ENCODE results near the gene BEND5. TPM values are rescaled to one million over a fixed set of nuclear protein-coding genes. Genes with fewer than 3 reads are reported as not detected.

BEND5 gene
- total and polyA plus RNA-seq, 11 donors: 0.85 to 6.4 (median 3.5) TPM

GRCh38 chr1:48746906-48747305, 29.8 kb downstream of the BEND5 start:
- Histone ChIP-seq H3K4me3 (no peak overlapping the region), H3K9me3 (no peaks in the 10 kb centered on the region), H3K36me3 (peaks cover 0 to 57% (median 19%) of the 10 kb centered on the region in 9 donors), H3K4me1 (no peaks in the 10 kb centered on the region), H3K27me3 (no peaks in the 10 kb centered on the region), H3K27ac (no peak overlapping the region)
- TF ChIP-seq, protein P1, sequence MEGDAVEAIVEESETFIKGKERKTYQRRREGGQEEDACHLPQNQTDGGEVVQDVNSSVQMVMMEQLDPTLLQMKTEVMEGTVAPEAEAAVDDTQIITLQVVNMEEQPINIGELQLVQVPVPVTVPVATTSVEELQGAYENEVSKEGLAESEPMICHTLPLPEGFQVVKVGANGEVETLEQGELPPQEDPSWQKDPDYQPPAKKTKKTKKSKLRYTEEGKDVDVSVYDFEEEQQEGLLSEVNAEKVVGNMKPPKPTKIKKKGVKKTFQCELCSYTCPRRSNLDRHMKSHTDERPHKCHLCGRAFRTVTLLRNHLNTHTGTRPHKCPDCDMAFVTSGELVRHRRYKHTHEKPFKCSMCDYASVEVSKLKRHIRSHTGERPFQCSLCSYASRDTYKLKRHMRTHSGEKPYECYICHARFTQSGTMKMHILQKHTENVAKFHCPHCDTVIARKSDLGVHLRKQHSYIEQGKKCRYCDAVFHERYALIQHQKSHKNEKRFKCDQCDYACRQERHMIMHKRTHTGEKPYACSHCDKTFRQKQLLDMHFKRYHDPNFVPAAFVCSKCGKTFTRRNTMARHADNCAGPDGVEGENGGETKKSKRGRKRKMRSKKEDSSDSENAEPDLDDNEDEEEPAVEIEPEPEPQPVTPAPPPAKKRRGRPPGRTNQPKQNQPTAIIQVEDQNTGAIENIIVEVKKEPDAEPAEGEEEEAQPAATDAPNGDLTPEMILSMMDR (IDR thresholded peaks at IDR 0.05): no peak
- TF ChIP-seq POLR2A (IDR thresholded peaks at IDR 0.05): no peak
- ATAC-seq (no peak), DNase-seq (no peak)
- intact Hi-C loops (cut with DNase I): no loop called here
- 84 to 95% (median 93%) methylated on average over 5 of the region's 5 CpGs for WGBS, 4 donors

- no peak overlapping the region for H3K27ac ChIP-seq
- peaks cover 0 to 65% (median 20%) of the 10 kb centered on the region in 9 donors for H3K36me3 ChIP-seq
- H3K4me3 ChIP-seq: no peak overlapping the region
- no peaks in the 10 kb centered on the region for H3K9me3 ChIP-seq
- H3K27me3 ChIP-seq: no peaks in the 10 kb centered on the region
- WGBS, 4 donors: 91 to 96% (median 95%) methylated on average over 2 of the region's 2 CpGs
- no peak for TF ChIP-seq POLR2A (IDR thresholded peaks at IDR 0.05)
- TF ChIP-seq, protein P1 (IDR thresholded peaks at IDR 0.05): no peak
- intact Hi-C loops (cut with DNase I): no loop called here
- no peak for ATAC-seq
- H3K4me1 ChIP-seq: no peaks in the 10 kb centered on the region
- no peak for DNase-seq
Measured at GRCh38 chr1:48744032-48744431, 32.7 kb downstream of the BEND5 start.

DNA sequence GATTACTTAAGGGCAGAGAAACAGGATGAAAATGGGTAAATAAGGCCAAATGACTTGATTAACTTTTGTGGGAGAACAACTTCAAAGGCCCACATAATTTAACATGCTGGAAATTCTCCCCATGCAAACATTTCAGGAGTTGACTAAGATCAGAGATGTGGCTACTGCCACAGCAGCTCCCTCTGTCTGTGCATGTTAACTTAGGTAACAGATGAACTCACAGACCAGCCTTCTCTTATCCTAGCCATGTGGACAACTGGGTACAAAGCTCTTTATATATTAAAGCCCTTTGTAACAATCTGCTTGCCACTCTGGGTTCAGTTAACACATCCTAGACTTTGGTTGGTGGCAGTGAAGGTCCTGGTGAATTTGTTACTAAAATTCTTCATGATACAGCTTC, 33.2 kb downstream of the BEND5 start:
- Histone ChIP-seq H3K27ac (no peak overlapping the region), H3K4me3 (no peak overlapping the region), H3K4me1 (no peaks in the 10 kb centered on the region), H3K27me3 (no peaks in the 10 kb centered on the region), H3K9me3 (no peaks in the 10 kb centered on the region), H3K36me3 (peaks cover 0 to 63% (median 20%) of the 10 kb centered on the region in 9 donors)
- DNase-seq (no peak), ATAC-seq (no peak)
- intact Hi-C loops (cut with DNase I): no loop called here
- TF ChIP-seq, protein P1 (IDR thresholded peaks at IDR 0.05): no peak
- no peak for TF ChIP-seq POLR2A (IDR thresholded peaks at IDR 0.05)

- Histone ChIP-seq H3K36me3 (peaks cover 0 to 69% (median 26%) of the 10 kb centered on the region in 9 donors), H3K27me3 (no peaks in the 10 kb centered on the region), H3K4me3 (no peak overlapping the region), H3K9me3 (no peaks in the 10 kb centered on the region), H3K4me1 (no peaks in the 10 kb centered on the region), H3K27ac (no peak overlapping the region)
- 85 to 89% (median 87%) methylated on average over 7 of the region's 7 CpGs for WGBS, 4 donors
- TF ChIP-seq, protein P1 (IDR thresholded peaks at IDR 0.05): no peak
- no peak for TF ChIP-seq POLR2A (IDR thresholded peaks at IDR 0.05)
- no peak for ATAC-seq
- intact Hi-C loops (cut with DNase I): no loop called here
- no peak for DNase-seq
Measured at GRCh38 chr1:48741380-48741779, 35.3 kb downstream of the BEND5 start.
